GM06990 (cell line): ENCODE measurements around the gene LIPC.

Experiments
- DNase-seq: peaks from one replicate; pipeline ENCODE4 v3.0.0-alpha.2; 2011; ENCODE audit not compliant: insufficient read length; ENCODE audit errors: extremely low read depth
- H3K27me3 ChIP-seq: replicated peaks from 2 replicates; pipeline ENCODE4 v1.6.0; 2011; ENCODE audit warnings: low read length; ENCODE audit not compliant: control insufficient read depth, insufficient read depth
- H3K36me3 ChIP-seq: 2 replicates; pipeline ENCODE4 v1.5.1; 2011; ENCODE audit warnings: low read length; ENCODE audit not compliant: control insufficient read depth, insufficient read depth
- H3K4me3 ChIP-seq: replicated peaks from 2 replicates; pipeline ENCODE4 v1.5.1; 2011; ENCODE audit warnings: low read depth, mild to moderate bottlenecking, control low read depth, low read length
- TF ChIP-seq, protein P1 (sequence below): IDR thresholded peaks from 2 replicates; pipeline ENCODE4 v1.5.1; 2011; ENCODE audit warnings: low read length, control low read depth, mild to moderate bottlenecking, inconsistent platforms; ENCODE audit not compliant: insufficient read depth, poor library complexity, severe bottlenecking

The LIPC gene

DNA sequence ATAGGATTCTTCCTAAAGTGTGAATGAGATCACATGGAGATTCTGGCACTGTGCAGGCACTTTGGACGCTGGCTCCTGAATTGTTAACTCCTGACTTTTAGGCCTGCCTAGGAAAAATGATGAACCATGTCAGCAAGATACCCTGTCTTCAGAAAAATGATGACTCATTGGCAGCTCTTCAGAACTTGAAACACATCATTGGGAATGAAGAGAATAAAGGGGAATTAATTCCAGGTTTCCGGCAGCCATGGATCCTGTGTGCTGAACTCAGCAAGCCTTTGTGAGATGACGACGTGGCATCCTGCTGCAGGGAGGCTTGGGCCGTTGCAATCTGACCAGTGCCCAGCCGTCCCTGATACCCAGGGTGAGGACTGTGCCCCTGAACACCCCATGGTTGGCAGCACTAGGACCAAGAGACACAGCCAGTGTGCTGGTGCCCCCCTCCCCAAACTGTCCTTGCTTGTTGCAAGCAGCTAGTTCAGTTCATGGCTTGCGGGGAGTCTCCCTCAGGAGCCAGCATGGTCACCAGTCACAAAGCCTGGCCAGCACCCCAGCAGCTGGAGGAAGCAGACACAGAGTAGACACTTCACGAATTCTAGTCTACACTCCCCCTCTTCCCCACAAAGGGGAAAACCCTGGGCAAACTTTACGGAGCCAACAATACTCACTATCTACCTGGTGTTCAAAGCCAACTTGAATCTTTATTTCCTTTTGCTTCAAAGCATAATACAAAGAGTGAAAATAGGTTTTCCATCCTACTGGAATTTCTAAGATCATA lies 7.8 kb upstream of the LIPC start:
- H3K36me3 ChIP-seq, result no peaks in the 10 kb centered on the region
- DNase-seq, result no peak
- H3K27me3 ChIP-seq, result no peaks in the 10 kb centered on the region
- TF ChIP-seq, protein P1, sequence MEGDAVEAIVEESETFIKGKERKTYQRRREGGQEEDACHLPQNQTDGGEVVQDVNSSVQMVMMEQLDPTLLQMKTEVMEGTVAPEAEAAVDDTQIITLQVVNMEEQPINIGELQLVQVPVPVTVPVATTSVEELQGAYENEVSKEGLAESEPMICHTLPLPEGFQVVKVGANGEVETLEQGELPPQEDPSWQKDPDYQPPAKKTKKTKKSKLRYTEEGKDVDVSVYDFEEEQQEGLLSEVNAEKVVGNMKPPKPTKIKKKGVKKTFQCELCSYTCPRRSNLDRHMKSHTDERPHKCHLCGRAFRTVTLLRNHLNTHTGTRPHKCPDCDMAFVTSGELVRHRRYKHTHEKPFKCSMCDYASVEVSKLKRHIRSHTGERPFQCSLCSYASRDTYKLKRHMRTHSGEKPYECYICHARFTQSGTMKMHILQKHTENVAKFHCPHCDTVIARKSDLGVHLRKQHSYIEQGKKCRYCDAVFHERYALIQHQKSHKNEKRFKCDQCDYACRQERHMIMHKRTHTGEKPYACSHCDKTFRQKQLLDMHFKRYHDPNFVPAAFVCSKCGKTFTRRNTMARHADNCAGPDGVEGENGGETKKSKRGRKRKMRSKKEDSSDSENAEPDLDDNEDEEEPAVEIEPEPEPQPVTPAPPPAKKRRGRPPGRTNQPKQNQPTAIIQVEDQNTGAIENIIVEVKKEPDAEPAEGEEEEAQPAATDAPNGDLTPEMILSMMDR, result no peak
- H3K4me3 ChIP-seq, result no peak overlapping the region

DNA sequence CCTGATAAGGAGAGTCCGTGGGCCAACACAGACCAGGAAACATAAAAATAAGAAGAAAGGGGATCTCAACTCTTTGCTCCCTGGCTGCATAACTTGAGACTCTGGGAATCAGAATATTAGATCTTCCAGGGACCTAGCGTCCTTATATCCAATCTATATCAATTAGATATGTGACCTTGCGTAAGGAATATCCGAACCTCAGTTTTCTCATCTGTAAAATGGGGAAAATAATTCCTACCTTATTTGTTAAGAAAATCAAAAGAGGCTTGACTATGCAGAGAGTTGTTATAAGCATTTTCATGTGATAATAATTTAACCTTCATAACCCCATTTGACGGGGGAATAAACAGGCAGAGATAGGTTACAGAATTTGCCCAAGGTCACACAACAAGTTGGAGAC lies 7.1 kb upstream of the LIPC start:
- H3K27me3 ChIP-seq, result no peaks in the 10 kb centered on the region
- TF ChIP-seq, protein P1, result no peak
- DNase-seq, result no peak
- no peak overlapping the region for H3K4me3 ChIP-seq
- H3K36me3 ChIP-seq, result no peaks in the 10 kb centered on the region

DNA sequence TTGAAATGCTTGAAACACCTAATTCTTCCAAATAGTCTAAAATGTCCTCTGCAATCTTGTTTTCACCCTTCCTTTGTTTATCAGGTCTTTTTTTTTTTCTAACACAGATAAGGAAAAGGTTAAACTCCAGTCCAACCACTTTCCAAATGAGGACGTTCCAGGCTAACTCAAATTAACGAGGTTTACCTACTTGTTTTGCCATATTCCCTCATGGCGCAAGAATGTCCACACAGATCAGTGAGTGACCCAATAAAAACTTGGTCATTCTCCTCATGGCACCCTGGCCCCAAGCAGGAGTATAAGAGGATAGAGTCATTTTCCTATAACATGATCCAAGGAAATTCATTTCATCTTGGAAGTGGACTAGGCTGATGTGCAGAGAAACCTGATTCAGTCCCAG lies 6.6 kb upstream of the LIPC start:
- no peak for DNase-seq
- Histone ChIP-seq H3K4me3 (no peak overlapping the region), H3K36me3 (no peaks in the 10 kb centered on the region), H3K27me3 (no peaks in the 10 kb centered on the region)
- TF ChIP-seq, protein P1, result no peak

- TF ChIP-seq, protein P1, result no peak
- DNase-seq, result no peak
- no peak overlapping the region for H3K4me3 ChIP-seq
- no peaks in the 10 kb centered on the region for H3K27me3 ChIP-seq
- H3K36me3 ChIP-seq, result no peaks in the 10 kb centered on the region
Measured at GRCh38 chr15:58425834-58426233, 6.0 kb upstream of the LIPC start.

DNA sequence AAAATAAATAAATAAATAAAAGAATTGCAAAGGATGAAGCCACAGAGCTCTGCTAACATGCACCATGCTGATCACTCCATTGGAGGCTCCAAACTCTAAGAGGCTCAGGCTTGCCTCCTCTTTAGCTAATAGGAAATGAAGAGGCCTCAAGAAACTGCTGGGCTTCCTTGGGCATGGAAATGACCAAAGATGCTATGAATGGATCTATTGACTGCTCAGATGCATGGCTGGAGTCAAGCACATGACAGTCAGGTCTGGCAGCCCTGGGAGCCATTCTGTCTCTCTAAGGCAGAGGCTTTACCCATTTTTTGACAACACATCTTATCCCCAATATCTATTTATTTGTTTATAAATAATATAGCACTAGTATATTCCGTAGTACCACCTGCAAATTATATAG lies 5.3 kb upstream of the LIPC start:
- DNase-seq, result no peak
- TF ChIP-seq, protein P1, result no peak
- Histone ChIP-seq H3K27me3 (no peaks in the 10 kb centered on the region), H3K4me3 (no peak overlapping the region), H3K36me3 (no peaks in the 10 kb centered on the region)
